Measurements from ENCODE around the gene TLX1. TPM values are rescaled to one million over a fixed set of nuclear protein-coding genes. Genes with fewer than 3 reads are reported as not detected.

The TLX1 gene
- total RNA-seq, 6 experiments from 2014 or later = not detected

GRCh38 chr10:101132636-101133473, 1.8 kb downstream of the TLX1 start:
- peaks cover 11% of the 10 kb centered on the region; the same call in 1 of the 2 replicates for H3K4me1 Mint-ChIP-seq (ENCODE audit: low read depth)
- no peak for TF ChIP-seq CTCF (IDR thresholded peaks at IDR 0.05)
- H3K4me3 Mint-ChIP-seq = no peak overlapping the region
- no peaks in the 10 kb centered on the region for H3K36me3 Mint-ChIP-seq (ENCODE audit: low read depth)
- DNase-seq = no peak
- H3K9me3 Mint-ChIP-seq = no peaks in the 10 kb centered on the region
- H3K27me3 Mint-ChIP-seq (ENCODE audit: insufficient read depth) = peaks cover 88% of the 10 kb centered on the region
- no peak overlapping the region for H3K27ac Mint-ChIP-seq

DNA sequence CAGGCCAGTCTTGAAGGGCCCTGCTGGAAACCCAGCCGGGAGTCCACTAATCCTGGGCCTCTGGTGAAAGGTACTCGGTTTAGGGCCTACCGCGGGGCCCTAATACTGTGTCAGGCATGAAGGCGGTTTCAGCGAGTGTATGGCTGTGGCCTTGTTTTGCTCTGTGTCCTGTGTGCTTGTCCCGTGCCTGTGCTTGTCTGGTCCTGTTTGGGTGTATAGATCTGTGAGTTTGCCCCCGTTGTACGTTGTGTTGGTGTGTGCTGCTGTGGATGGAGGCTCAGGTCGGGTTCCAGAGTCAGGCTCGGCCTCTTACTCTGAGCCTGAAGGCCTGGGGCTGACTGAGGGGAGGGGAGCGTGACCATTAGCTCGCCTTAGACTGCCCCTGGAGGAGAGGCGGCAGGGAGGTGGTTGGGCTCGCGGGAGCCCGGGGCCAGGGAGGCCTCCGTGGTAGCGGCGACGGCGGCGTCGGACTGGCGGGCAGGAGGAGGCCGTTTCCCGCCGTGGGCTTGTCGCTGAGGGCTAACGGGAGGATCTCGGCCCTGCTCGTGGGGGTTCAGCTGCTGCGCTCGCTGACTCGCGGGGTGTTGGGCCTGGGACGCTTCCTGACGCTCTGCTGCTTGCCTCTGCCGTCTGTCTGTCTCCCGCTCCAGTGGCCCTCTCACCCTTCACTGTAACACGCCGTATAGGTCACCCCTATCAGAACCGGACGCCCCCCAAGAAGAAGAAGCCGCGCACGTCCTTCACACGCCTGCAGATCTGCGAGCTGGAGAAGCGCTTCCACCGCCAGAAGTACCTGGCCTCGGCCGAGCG, 2.6 kb downstream of the TLX1 start:
- Mint-ChIP-seq H3K4me3 (no peak overlapping the region), H3K9me3 (no peaks in the 10 kb centered on the region), H3K4me1 (ENCODE audit: low read depth) (peaks cover 11% of the 10 kb centered on the region; the same call in 1 of the 2 replicates), H3K36me3 (ENCODE audit: low read depth) (no peaks in the 10 kb centered on the region), H3K27ac (no peak overlapping the region), H3K27me3 (ENCODE audit: insufficient read depth) (peaks cover 88% of the 10 kb centered on the region)
- TF ChIP-seq CTCF (IDR thresholded peaks at IDR 0.05) = no peak
- DNase-seq = no peak

DNA sequence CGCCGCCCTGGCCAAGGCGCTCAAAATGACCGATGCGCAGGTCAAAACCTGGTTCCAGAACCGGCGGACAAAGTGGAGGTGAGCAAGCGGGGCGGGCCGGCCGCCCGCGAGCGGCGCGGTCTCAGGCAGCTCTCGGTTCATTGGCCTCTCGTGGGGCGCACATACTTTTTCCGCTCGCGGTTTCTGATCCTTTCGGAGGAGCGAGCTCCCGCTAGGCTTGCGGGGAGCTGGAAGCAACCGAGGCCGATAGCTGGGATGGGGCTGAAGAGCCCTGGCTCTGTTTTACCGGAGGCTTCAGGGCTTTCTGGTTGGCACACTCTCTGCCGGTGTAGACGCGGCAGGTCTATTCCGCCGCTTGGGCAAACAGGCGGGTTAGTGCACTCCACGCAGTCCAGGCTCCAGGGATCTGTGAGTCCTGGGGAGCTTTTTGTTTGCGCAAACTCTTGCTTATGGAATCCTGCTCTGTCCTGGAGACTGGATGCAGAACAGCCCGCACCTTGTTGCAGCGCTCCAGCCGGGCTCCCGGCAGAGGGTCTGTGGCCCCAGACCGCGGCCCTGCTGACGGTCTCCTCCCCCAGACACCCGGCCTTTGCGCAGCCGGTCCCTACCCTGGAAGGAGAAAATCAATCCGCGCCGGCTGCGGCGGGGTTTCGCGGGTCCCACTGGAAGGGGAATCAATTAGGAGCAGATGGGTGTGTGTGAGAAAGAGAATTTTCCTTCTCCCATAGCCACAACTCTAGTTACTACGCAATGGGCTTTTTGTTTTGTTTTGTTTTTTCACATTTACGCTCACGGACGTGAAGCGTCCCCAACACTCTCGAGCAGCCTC, 3.4 kb downstream of the TLX1 start:
- H3K36me3 Mint-ChIP-seq (ENCODE audit: low read depth) = no peaks in the 10 kb centered on the region
- no peak overlapping the region; the same call in 1 of the 2 replicates for H3K4me3 Mint-ChIP-seq
- TF ChIP-seq CTCF (IDR thresholded peaks at IDR 0.05) = no peak
- H3K27me3 Mint-ChIP-seq (ENCODE audit: insufficient read depth) = peaks cover 88% of the 10 kb centered on the region
- H3K27ac Mint-ChIP-seq = no peak overlapping the region
- H3K4me1 Mint-ChIP-seq (ENCODE audit: low read depth) = peaks cover 11% of the 10 kb centered on the region; the same call in 1 of the 2 replicates
- no peaks in the 10 kb centered on the region for H3K9me3 Mint-ChIP-seq
- no peak for DNase-seq

- peak overlapping the region; percentile 27; the same call in 1 of the 2 replicates for H3K4me3 Mint-ChIP-seq
- no peaks in the 10 kb centered on the region for H3K9me3 Mint-ChIP-seq
- H3K36me3 Mint-ChIP-seq (ENCODE audit: low read depth) = no peaks in the 10 kb centered on the region
- H3K4me1 Mint-ChIP-seq (ENCODE audit: low read depth) = peaks cover 11% of the 10 kb centered on the region; the same call in 1 of the 2 replicates
- DNase-seq = no peak
- H3K27me3 Mint-ChIP-seq (ENCODE audit: insufficient read depth) = peaks cover 88% of the 10 kb centered on the region
- no peak overlapping the region for H3K27ac Mint-ChIP-seq
- no peak for TF ChIP-seq CTCF (IDR thresholded peaks at IDR 0.05)
Measured at GRCh38 chr10:101135141-101136006, 4.3 kb downstream of the TLX1 start.

All from HFFc6 (cell line).